ENCODE measurements around the gene RSBN1.

- TF ChIP-seq CTCF (IDR thresholded peaks at IDR 0.05) (no peak), E2F1 (CRISPR knock-in tag; IDR thresholded peaks at IDR 0.05) (no peak), MAX (CRISPR knock-in tag; IDR thresholded peaks at IDR 0.05) (no peak), ZNF532 (CRISPR knock-in tag; IDR thresholded peaks at IDR 0.05; ENCODE audit: borderline replicate concordance) (no peak), FOXK1 (CRISPR knock-in tag; IDR thresholded peaks at IDR 0.05) (no peak), TEAD4 (CRISPR knock-in tag; IDR thresholded peaks at IDR 0.05) (no peak)
Measured at GRCh38 chr1:113721010-113721409, 91.3 kb downstream of the RSBN1 start.
